Upper lobe of left lung (tissue), 4 donors: ENCODE measurements around the gene KLHDC8A.

Source experiments
- POLR2A ChIP-seq, 4 donors: fragments of 450-650 bp; IDR thresholded peaks; one replicate each; pipeline ENCODE4 v1.5.1; 2016 to 2017; ENCODE audit warnings: antibody characterized with exemption in 4 of 4, mild to moderate bottlenecking in 2 of 4
- TF ChIP-seq, protein P1 (sequence below), 6 experiments: fragments of 450-650 bp in 4 of 6; fragments of 200-600 bp in 2 of 6; sonication (generic) in 2 of 6; IDR thresholded peaks; one replicate each; pipeline ENCODE4 v1.5.1; 2016 to 2019; ENCODE audit warnings: antibody characterized with exemption in 6 of 6

DNA sequence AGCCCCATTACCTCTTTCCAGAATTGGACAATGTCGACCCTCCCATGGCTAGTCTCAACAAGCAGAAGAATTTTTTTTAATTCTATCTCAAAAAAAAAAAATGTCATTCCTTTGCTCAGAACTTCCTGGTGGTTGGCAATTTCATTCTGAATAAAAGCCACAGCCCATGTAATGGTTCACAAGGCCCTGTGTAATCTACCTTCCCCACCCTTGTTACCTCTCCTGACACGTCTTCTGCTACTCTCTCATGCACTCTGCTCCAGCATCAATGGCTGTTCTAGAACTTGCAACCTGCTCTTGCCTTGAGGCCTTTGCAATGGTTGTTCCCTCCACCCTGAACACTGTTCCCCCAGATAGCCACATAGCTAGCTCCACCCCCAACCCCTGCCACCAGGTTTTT is 60.6 kb downstream of the KLHDC8A start:
- no peak for TF ChIP-seq POLR2A (IDR thresholded peaks at IDR 0.05)
- TF ChIP-seq, protein P1, sequence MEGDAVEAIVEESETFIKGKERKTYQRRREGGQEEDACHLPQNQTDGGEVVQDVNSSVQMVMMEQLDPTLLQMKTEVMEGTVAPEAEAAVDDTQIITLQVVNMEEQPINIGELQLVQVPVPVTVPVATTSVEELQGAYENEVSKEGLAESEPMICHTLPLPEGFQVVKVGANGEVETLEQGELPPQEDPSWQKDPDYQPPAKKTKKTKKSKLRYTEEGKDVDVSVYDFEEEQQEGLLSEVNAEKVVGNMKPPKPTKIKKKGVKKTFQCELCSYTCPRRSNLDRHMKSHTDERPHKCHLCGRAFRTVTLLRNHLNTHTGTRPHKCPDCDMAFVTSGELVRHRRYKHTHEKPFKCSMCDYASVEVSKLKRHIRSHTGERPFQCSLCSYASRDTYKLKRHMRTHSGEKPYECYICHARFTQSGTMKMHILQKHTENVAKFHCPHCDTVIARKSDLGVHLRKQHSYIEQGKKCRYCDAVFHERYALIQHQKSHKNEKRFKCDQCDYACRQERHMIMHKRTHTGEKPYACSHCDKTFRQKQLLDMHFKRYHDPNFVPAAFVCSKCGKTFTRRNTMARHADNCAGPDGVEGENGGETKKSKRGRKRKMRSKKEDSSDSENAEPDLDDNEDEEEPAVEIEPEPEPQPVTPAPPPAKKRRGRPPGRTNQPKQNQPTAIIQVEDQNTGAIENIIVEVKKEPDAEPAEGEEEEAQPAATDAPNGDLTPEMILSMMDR (IDR thresholded peaks at IDR 0.05): no peak
